H1 (cell line): ENCODE measurements around the gene ADRB2. TPM values are rescaled to one million over a fixed set of nuclear protein-coding genes. Genes with fewer than 3 reads are reported as not detected.

Experiments
- CBX5 ChIP-seq: fragments of 300-800, 300-1000 bp; sonication (generic); IDR thresholded peaks from 2 replicates; pipeline ENCODE4 v1.7.1; 2016; ENCODE audit warnings: antibody characterized with exemption, low read length, low read depth
- CHD7 ChIP-seq: fragments of 300-600 bp; sonication (generic); IDR thresholded peaks from 2 replicates; pipeline ENCODE4 v1.7.1; 2012; ENCODE audit warnings: low read length, moderate library complexity, mild to moderate bottlenecking, inconsistent platforms; ENCODE audit not compliant: insufficient replicate concordance
- CTCF ChIP-seq, 3 experiments: IDR thresholded peaks; 1 replicate in 2 of 3; 2 replicates in 1 of 3; pipeline versions ENCODE4 v1.5.1 to v1.6.1; 2011; ENCODE audit warnings: low read length in 3 of 3, mild to moderate bottlenecking in 3 of 3, inconsistent platforms in 2 of 3, low read depth in 1 of 3, moderate library complexity in 1 of 3; ENCODE audit not compliant: insufficient read depth in 1 of 3; ENCODE audit errors: control extremely low read depth in 1 of 3
- PHF8 ChIP-seq: fragments of 200-600 bp; sonication (generic); conservative IDR thresholded peaks from 2 replicates; pipeline ENCODE4 v1.7.1; 2012; ENCODE audit warnings: low read depth, mild to moderate bottlenecking, inconsistent platforms, low read length, moderate library complexity
- POLR2A ChIP-seq, 2 experiments: IDR thresholded peaks; 1 replicate in 1 of 2; 2 replicates in 1 of 2; pipeline ENCODE4 v1.6.1; 2011; ENCODE audit warnings: low read depth in 2 of 2, low read length in 2 of 2, mild to moderate bottlenecking in 2 of 2; ENCODE audit errors: control extremely low read depth in 1 of 2
- SP4 ChIP-seq: IDR thresholded peaks from 2 replicates; pipeline ENCODE4 v1.6.1; 2012; ENCODE audit warnings: low read length, inconsistent platforms
- TAF1 ChIP-seq: IDR thresholded peaks from 2 replicates; pipeline ENCODE4 v1.6.1; 2011; ENCODE audit warnings: mild to moderate bottlenecking, low read depth, low read length
- TBP ChIP-seq: IDR thresholded peaks from 2 replicates; pipeline ENCODE4 v1.6.1; 2011; ENCODE audit warnings: low read depth, low read length, improper control_type of control experiment
- polyA plus RNA-seq, 7 experiments: library from polyadenylated mRNA; depleted of rRNA in 3 of 7; stranded (reverse) in 5 of 7; unstranded in 2 of 7; fragments of >200 nt in 5 of 7; fragments of 200-250 nt in 2 of 7; gene quantifications; 1 replicate in 5 of 7; 2 replicates in 1 of 7; 4 replicates in 1 of 7; pipeline versions ENCODE4 v1.2.1 to v1.2.3, GENCODE V29; 2011 to 2013; ENCODE audit warnings: missing spikeins in 2 of 7, mixed read lengths in 2 of 7
- total RNA-seq: library from RNA; stranded (reverse); fragmentation: NEBNext Ultra II Directional; extraction: Animal tissue kit (Norgen Biotek cat#: 25700); gene quantifications from 2 replicates; pipeline ENCODE4 v1.2.1, GENCODE V29; 2021

Gene ADRB2
- total and polyA plus RNA-seq, 2 of the 8 experiments (the other 6 are each of a cell fraction or from before 2014, with no cell fraction given) = 0.65 to 0.77 TPM

DNA sequence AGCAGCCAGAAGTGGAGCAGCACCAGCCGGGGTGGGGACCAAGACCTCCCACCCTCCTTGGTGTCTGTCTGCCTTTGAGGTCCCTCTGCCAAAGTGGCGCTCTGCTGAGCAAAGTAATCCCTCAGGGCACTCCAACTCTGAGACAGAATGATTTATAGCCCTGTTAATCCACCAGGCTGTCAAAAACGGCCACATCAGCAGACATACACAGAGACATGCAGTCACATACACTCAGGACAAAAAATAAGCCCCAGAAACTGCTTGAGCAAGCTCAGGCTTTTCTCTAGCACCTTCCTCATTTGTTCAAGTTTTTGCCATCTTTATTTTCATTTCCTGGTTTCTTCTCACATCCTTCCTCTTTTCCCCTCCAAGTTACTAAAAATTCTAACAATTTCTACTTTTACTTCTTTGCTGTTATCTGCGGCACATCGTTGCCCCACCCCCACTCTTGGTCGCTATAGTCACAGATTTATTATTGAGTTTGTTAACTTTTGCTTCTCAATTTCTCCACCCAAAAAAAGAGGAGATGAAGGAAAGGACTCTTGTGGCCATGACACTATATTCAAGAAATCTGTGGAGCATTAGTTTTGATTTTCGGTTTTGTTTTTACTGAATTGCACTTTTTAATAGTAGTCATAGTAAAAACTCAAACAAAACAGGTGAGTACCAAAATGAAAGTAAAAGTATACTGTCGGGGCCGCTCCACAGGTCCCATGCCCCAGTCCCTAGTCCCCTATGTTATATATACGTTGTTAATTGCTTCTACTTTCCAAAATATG, 17.4 kb upstream of the ADRB2 start (continued):
- TF ChIP-seq CHD7 = no peak
- TF ChIP-seq CBX5 = no peak
- no peak for TF ChIP-seq TBP
- TF ChIP-seq PHF8 = no peak
- TF ChIP-seq TAF1 = no peak
- no peak for TF ChIP-seq SP4
- TF ChIP-seq CTCF (IDR thresholded peaks at IDR 0.05; ENCODE audit: control extremely low read depth in 1 of 3, insufficient read depth in 1 of 3, low read depth in 1 of 3, low read length in 3 of 3) = no peak
- TF ChIP-seq POLR2A (IDR thresholded peaks at IDR 0.05; ENCODE audit: control extremely low read depth in 1 of 2, low read depth in 2 of 2, low read length in 2 of 2) = no peak
